K562 (cell line): ENCODE measurements around the gene LRRIQ4. TPM values are rescaled to one million over a fixed set of nuclear protein-coding genes. Genes with fewer than 3 reads are reported as not detected.

Experiments
- ATAC-seq: fragments of 200-7000 bp; cut with Tn5 transposase; 3 replicates; pipeline ENCODE4 v1.9.1; 2020; ENCODE audit warnings: moderate library complexity
- BruUV-seq: library from RNA; stranded (reverse); fragments of 400-500 nt; replicated peaks from 2 replicates; lab custom pipeline; 2021; lab: Mats Ljungman, UMichigan
- CTCF ChIA-PET: fragments of 300-600 bp; formaldehyde crosslinking; extraction: SDS; loops from one replicate; lab custom pipeline; 2021; ENCODE audit warnings: low intra/inter-chr PET ratio; lab: Yijun Ruan, JAX
- POLR2A ChIA-PET: fragments of 300-600, 350-650 bp; sonication (Branson Sonifier 250); formaldehyde crosslinking; extraction: SDS; loops from one replicate; lab custom pipeline; 2021; ENCODE audit warnings: antibody characterized with exemption, inconsistent platforms; lab: Yijun Ruan, JAX
- DNase-seq, 4 experiments: peaks; one replicate each; pipeline versions ENCODE4 v3.0.0 to v3.0.0-alpha.2; 2011 to 2018; ENCODE audit warnings: low spot score in 3 of 4, mixed read lengths in 3 of 4; ENCODE audit errors: extremely low read depth in 1 of 4
- FAIRE-seq: peaks from 2 replicates; lab custom pipeline; 2011; peaks lifted over from hg19 to GRCh38; lab: Jason Lieb, UNC
- H2AFZ ChIP-seq: 2 replicates; pipeline ENCODE4 v1.6.0; 2011; ENCODE audit warnings: low read depth, low read length, control low read depth, inconsistent platforms
- H3K27ac ChIP-seq: fragments of 200-600 bp; 3 replicates; pipeline ENCODE4 v1.8.0; 2011; ENCODE audit warnings: low read depth, mild to moderate bottlenecking, control low read depth, inconsistent platforms, low read length, moderate library complexity, mixed read lengths; ENCODE audit errors: extremely low read depth
- H3K27me3 ChIP-seq, 2 experiments: fragments of 300-600 bp in 1 of 2; 2 replicates in 1 of 2; 3 replicates in 1 of 2; pipeline versions ENCODE4 v1.6.0 to v1.8.0; 2011; ENCODE audit warnings: inconsistent platforms in 2 of 2, low read length in 2 of 2, mild to moderate bottlenecking in 1 of 2, mixed read lengths in 1 of 2, moderate library complexity in 1 of 2; ENCODE audit not compliant: control insufficient read depth in 2 of 2, insufficient read depth in 2 of 2
- H3K36me3 ChIP-seq: fragments of 300-600 bp; 3 replicates; pipeline ENCODE4 v1.8.0; 2011; ENCODE audit warnings: mild to moderate bottlenecking, low read length, inconsistent platforms; ENCODE audit not compliant: control insufficient read depth, insufficient read depth
- H3K4me1 ChIP-seq, 2 experiments: fragments of 200-600 bp in 1 of 2; replicated peaks in 1 of 2; 2 replicates in 1 of 2; 3 replicates in 1 of 2; pipeline versions ENCODE4 v1.5.1 to v1.8.0; 2011; ENCODE audit warnings: inconsistent platforms in 2 of 2, low read length in 2 of 2, mild to moderate bottlenecking in 1 of 2, mixed read lengths in 1 of 2, moderate library complexity in 1 of 2; ENCODE audit not compliant: control insufficient read depth in 2 of 2, insufficient read depth in 2 of 2
- H3K4me2 ChIP-seq: 2 replicates; pipeline ENCODE4 v1.6.1; 2011; ENCODE audit warnings: low read length, control low read depth, inconsistent platforms, mixed read lengths; ENCODE audit not compliant: insufficient read depth
- H3K4me3 ChIP-seq: fragments of 200-600 bp; sonication (generic), shearing (Covaris generic); 2 replicates; pipeline ENCODE4 v1.5.1; 2016; ENCODE audit warnings: control low read depth, inconsistent platforms
- H3K79me2 ChIP-seq: fragments of 200-600 bp; 3 replicates; pipeline ENCODE4 v1.8.0; 2011; ENCODE audit warnings: low read length, inconsistent platforms; ENCODE audit not compliant: control insufficient read depth, insufficient read depth
- H3K9ac ChIP-seq, 2 experiments: 2 replicates each; pipeline versions ENCODE4 v1.6.0 to v1.6.1; 2011; ENCODE audit warnings: low read depth in 2 of 2, low read length in 2 of 2, control low read depth in 1 of 2, inconsistent platforms in 1 of 2, mild to moderate bottlenecking in 1 of 2, mixed read lengths in 1 of 2; ENCODE audit not compliant: insufficient read depth in 1 of 2
- H3K9me1 ChIP-seq: one replicate; pipeline ENCODE4 v1.6.0; 2011; ENCODE audit warnings: inconsistent platforms, mild to moderate bottlenecking, low read length, moderate library complexity; ENCODE audit not compliant: control insufficient read depth, insufficient read depth
- H3K9me3 ChIP-seq: replicated peaks from 2 replicates; pipeline ENCODE4 v1.5.1; 2011; ENCODE audit warnings: low read depth, low read length, inconsistent platforms; ENCODE audit not compliant: control insufficient read depth, insufficient read depth
- H4K20me1 ChIP-seq: replicated peaks from 2 replicates; pipeline ENCODE4 v1.6.1; 2011; ENCODE audit warnings: low read length, inconsistent platforms, mixed read lengths; ENCODE audit not compliant: control insufficient read depth, insufficient read depth
- CBFB ChIP-seq: sonication (generic); formaldehyde crosslinking; IDR thresholded peaks from 2 replicates; pipeline ENCODE4 v1.4.0; 2020; ENCODE audit warnings: mild to moderate bottlenecking, missing genetic modification reagents
- CREBBP ChIP-seq: IDR thresholded peaks from one replicate; pipeline ENCODE4 v1.6.1; 2012; ENCODE audit warnings: low read depth, mild to moderate bottlenecking, control low read depth, inconsistent platforms, low read length
- HDAC3 ChIP-seq: fragments of 450-650 bp; IDR thresholded peaks from 2 replicates; pipeline ENCODE4 v1.6.1; 2018; ENCODE audit warnings: borderline replicate concordance, mild to moderate bottlenecking, moderate library complexity; ENCODE audit not compliant: partially characterized antibody
- HDAC8 ChIP-seq: fragments of 450-650 bp; IDR thresholded peaks from 2 replicates; pipeline ENCODE4 v1.6.1; 2016; ENCODE audit warnings: mild to moderate bottlenecking, missing genetic modification characterization, moderate library complexity, missing compliant biosample characterization
- KDM2B ChIP-seq: fragments of 250-450 bp; sonication (Bioruptor Pico); IDR thresholded peaks from 2 replicates; pipeline ENCODE4 v1.8.0; 2021; ENCODE audit warnings: mild to moderate bottlenecking, moderate library complexity
- NCOR1 ChIP-seq: fragments of 450-650 bp; IDR thresholded peaks from 2 replicates; pipeline ENCODE4 v1.6.1; 2016; ENCODE audit warnings: mild to moderate bottlenecking, moderate library complexity
- NRF1 ChIP-seq, 2 experiments: fragments of 450-650 bp; IDR thresholded peaks in 1 of 2; conservative IDR thresholded peaks in 1 of 2; 2 replicates each; pipeline ENCODE4 v1.6.1; 2014; ENCODE audit warnings: mild to moderate bottlenecking in 2 of 2
- RBM25 ChIP-seq: fragments of 200-400 bp; formaldehyde crosslinking; IDR thresholded peaks from 2 replicates; pipeline ENCODE4 v1.6.1; 2018; ENCODE audit warnings: low read length, low read depth, moderate library complexity; ENCODE audit not compliant: severe bottlenecking
- SMAD2 ChIP-seq: fragments of 150-350 bp; IDR thresholded peaks from 2 replicates; pipeline ENCODE4 v1.6.1; 2014; ENCODE audit warnings: low read depth, mild to moderate bottlenecking, low read length
- SP1 ChIP-seq: sonication (generic); formaldehyde crosslinking; IDR thresholded peaks from 2 replicates; pipeline ENCODE4 v1.8.1; 2022; ENCODE audit warnings: mild to moderate bottlenecking, missing genetic modification reagents
- SUPT5H ChIP-seq: fragments of 450-650 bp; IDR thresholded peaks from 2 replicates; pipeline ENCODE4 v1.6.1; 2016
- ZNF253 ChIP-seq: fragments of 250-450 bp; sonication (Bioruptor Pico); conservative IDR thresholded peaks from 2 replicates; pipeline ENCODE4 v1.6.1; 2021; ENCODE audit warnings: mild to moderate bottlenecking
- ZNF347 ChIP-seq: fragments of 450-650 bp; formaldehyde crosslinking; IDR thresholded peaks from 2 replicates; pipeline ENCODE4 v1.4.0; 2020; ENCODE audit warnings: low read depth, mild to moderate bottlenecking, moderate library complexity
- WGBS: fragments of 100-300 bp; shearing (Covaris generic); methylation state at CpG from one replicate; pipeline ENCODE4 v1.1.6; 2016; ENCODE audit warnings: low coverage, mixed read lengths; ENCODE audit not compliant: insufficient coverage; ENCODE audit errors: missing lambda C conversion rate; 5-methylcytosine and 5-hydroxymethylcytosine counted together
- in situ Hi-C: fragments of 300-500 bp; cut with MboI; formaldehyde crosslinking; loops from 4 replicates; pipeline ENCODE4 v1.15.0; 2018; ENCODE audit warnings: inconsistent platforms, mixed read lengths
- intact Hi-C: fragments of 100-400 bp; cut with micrococcal nuclease; formaldehyde crosslinking; loops from 2 replicates; pipeline ENCODE4 v1.14.2; 2022
- polyA plus RNA-seq, 8 experiments: library from polyadenylated mRNA; depleted of rRNA in 4 of 8; stranded (reverse) in 5 of 8; unstranded in 3 of 8; fragments of >200 nt; fragmentation: Nextera tagmentation in 2 of 8; fragmentation: Illumina TruSeq in 1 of 8; extraction: Ambion mirVana in 2 of 8; extraction: Trizol in 1 of 8; gene quantifications; 2 replicates each; pipeline versions ENCODE4 v1.2.1 to v1.2.3, GENCODE V29; 2011 to 2014; ENCODE audit warnings: inconsistent platforms in 1 of 8, missing spikeins in 1 of 8
- total RNA-seq, 7 experiments: library from RNA; depleted of rRNA in 6 of 7; stranded (reverse); fragments of >200 nt in 6 of 7; fragmentation: Illumina TruSeq in 2 of 7; extraction: Trizol in 2 of 7; gene quantifications; 2 replicates each; pipeline versions ENCODE4 v1.2.1 to v1.2.3, GENCODE V29; 2011 to 2021; ENCODE audit warnings: low replicate concordance in 1 of 7
- TF ChIP-seq, protein P1 (sequence below): fragments of 250-450 bp; sonication (Bioruptor Pico); IDR thresholded peaks from 2 replicates; pipeline ENCODE4 v1.4.0; 2020
- TF ChIP-seq, protein P2 (sequence below): fragments of 450-650 bp; IDR thresholded peaks from 2 replicates; pipeline ENCODE4 v1.6.1; 2018; ENCODE audit not compliant: partially characterized antibody
- TF ChIP-seq, protein P3 (sequence below): fragments of 450-650 bp; formaldehyde crosslinking; IDR thresholded peaks from 2 replicates; pipeline ENCODE4 v1.4.0; 2022; ENCODE audit warnings: mild to moderate bottlenecking, moderate library complexity
- TF ChIP-seq, protein P4 (sequence below): fragments of 250-450 bp; sonication (Bioruptor Pico); IDR thresholded peaks from 2 replicates; pipeline ENCODE4 v1.4.0; 2020; ENCODE audit warnings: mild to moderate bottlenecking

LRRIQ4 gene
- total and polyA plus RNA-seq, 9 of the 15 experiments (the other 6 are each of a cell fraction or from before 2014, with no cell fraction given): not detected

DNA sequence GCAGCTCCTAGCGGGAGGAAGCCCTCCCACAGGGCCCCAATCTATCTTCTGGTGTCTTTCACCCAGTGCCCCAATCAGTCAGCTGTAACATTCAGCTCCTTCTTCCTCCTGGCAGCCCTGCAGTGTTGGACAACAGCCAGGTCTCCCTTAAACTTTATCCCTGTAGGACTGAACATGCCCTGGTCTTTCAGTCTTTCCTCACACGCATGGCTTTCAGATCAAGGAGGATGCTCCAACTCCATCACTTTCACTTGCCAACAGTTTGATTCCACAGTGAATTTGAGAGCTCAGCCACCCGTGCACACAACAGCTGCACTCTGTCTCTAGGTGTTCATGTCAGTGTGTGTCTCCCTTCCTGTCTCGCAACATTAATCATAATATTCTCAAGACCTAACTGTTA is 28.5 kb downstream of the LRRIQ4 start:
- ChIA-PET POLR2A (interaction anchor here (0.7 to 2.3 kb wide), 3 partner anchors 11 to 283 kb away, joined by 3 to 6 read pairs (median 4); no protein-coding TSS in a partner anchor), CTCF (no interaction called here)
- Histone ChIP-seq H3K4me1 (no peaks in the 10 kb centered on the region), H3K4me3 (no peak overlapping the region), H2AFZ (no peak overlapping the region), H3K36me3 (no peaks in the 10 kb centered on the region), H4K20me1 (no peaks in the 10 kb centered on the region), H3K9me1 (no peaks in the 10 kb centered on the region), H3K79me2 (no peaks in the 10 kb centered on the region), H3K27me3 (peaks cover 0 to 6% of the 10 kb centered on the region in 2 experiments; a peak in 4 of 5 replicates), H3K27ac (no peak overlapping the region), H3K4me2 (no peak overlapping the region), H3K9ac (no peak overlapping the region), H3K9me3 (no peaks in the 10 kb centered on the region)
- ATAC-seq (no peak), FAIRE-seq (no peak), DNase-seq (no peak)
- intact Hi-C loops: no loop called here
- 6% methylated on average over 4 of the region's 4 CpGs for WGBS
- in situ Hi-C loops: no loop called here
- BruUV-seq: no TSS peak
- TF ChIP-seq NRF1 (conservative IDR thresholded peaks at IDR 0.05 in 1 of 2, IDR thresholded peaks at IDR 0.05 in 1 of 2): no peak
- TF ChIP-seq KDM2B (CRISPR knock-in tag): no peak
- TF ChIP-seq SUPT5H: no peak
- TF ChIP-seq SP1 (CRISPR knock-in tag): no peak
- TF ChIP-seq, protein P1, sequence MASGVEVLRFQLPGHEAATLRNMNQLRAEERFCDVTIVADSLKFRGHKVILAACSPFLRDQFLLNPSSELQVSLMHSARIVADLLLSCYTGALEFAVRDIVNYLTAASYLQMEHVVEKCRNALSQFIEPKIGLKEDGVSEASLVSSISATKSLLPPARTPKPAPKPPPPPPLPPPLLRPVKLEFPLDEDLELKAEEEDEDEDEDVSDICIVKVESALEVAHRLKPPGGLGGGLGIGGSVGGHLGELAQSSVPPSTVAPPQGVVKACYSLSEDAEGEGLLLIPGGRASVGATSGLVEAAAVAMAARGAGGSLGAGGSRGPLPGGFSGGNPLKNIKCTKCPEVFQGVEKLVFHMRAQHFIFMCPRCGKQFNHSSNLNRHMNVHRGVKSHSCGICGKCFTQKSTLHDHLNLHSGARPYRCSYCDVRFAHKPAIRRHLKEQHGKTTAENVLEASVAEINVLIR: no peak
- TF ChIP-seq HDAC3: no peak
- TF ChIP-seq CREBBP: no peak
- TF ChIP-seq, protein P2, sequence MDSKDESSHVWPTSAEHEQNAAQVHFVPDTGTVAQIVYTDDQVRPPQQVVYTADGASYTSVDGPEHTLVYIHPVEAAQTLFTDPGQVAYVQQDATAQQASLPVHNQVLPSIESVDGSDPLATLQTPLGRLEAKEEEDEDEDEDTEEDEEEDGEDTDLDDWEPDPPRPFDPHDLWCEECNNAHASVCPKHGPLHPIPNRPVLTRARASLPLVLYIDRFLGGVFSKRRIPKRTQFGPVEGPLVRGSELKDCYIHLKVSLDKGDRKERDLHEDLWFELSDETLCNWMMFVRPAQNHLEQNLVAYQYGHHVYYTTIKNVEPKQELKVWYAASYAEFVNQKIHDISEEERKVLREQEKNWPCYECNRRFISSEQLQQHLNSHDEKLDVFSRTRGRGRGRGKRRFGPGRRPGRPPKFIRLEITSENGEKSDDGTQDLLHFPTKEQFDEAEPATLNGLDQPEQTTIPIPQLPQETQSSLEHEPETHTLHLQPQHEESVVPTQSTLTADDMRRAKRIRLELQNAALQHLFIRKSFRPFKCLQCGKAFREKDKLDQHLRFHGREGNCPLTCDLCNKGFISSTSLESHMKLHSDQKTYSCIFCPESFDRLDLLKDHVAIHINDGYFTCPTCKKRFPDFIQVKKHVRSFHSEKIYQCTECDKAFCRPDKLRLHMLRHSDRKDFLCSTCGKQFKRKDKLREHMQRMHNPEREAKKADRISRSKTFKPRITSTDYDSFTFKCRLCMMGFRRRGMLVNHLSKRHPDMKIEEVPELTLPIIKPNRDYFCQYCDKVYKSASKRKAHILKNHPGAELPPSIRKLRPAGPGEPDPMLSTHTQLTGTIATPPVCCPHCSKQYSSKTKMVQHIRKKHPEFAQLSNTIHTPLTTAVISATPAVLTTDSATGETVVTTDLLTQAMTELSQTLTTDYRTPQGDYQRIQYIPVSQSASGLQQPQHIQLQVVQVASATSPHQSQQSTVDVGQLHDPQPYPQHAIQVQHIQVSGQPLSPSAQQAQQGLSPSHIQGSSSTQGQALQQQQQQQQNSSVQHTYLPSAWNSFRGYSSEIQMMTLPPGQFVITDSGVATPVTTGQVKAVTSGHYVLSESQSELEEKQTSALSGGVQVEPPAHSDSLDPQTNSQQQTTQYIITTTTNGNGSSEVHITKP: no peak
- no peak for TF ChIP-seq CBFB (CRISPR knock-in tag)
- no peak for TF ChIP-seq ZNF253
- TF ChIP-seq, protein P3, sequence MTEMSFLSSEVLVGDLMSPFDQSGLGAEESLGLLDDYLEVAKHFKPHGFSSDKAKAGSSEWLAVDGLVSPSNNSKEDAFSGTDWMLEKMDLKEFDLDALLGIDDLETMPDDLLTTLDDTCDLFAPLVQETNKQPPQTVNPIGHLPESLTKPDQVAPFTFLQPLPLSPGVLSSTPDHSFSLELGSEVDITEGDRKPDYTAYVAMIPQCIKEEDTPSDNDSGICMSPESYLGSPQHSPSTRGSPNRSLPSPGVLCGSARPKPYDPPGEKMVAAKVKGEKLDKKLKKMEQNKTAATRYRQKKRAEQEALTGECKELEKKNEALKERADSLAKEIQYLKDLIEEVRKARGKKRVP (CRISPR knock-in tag): no peak
- no peak for TF ChIP-seq NCOR1
- TF ChIP-seq SMAD2: no peak
- no peak for TF ChIP-seq HDAC8 (tag)
- no peak for TF ChIP-seq RBM25
- TF ChIP-seq, protein P4, sequence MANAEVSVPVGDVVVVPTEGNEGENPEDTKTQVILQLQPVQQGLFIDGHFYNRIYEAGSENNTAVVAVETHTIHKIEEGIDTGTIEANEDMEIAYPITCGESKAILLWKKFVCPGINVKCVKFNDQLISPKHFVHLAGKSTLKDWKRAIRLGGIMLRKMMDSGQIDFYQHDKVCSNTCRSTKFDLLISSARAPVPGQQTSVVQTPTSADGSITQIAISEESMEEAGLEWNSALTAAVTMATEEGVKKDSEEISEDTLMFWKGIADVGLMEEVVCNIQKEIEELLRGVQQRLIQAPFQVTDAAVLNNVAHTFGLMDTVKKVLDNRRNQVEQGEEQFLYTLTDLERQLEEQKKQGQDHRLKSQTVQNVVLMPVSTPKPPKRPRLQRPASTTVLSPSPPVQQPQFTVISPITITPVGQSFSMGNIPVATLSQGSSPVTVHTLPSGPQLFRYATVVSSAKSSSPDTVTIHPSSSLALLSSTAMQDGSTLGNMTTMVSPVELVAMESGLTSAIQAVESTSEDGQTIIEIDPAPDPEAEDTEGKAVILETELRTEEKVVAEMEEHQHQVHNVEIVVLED (CRISPR knock-in tag): no peak
- TF ChIP-seq ZNF347 (CRISPR knock-in tag): no peak
